Thymus (tissue), 11 donors: ENCODE results near the gene ANKS1B. TPM values are rescaled to one million over a fixed set of nuclear protein-coding genes. Genes with fewer than 3 reads are reported as not detected.

Experiments
- DNase-seq, 9 donors: peaks; one replicate each; pipeline ENCODE4 v3.0.0-alpha.2; 2013; ENCODE audit warnings: low spot score in 9 of 9, low read depth in 6 of 9, missing footprints in 1 of 9
- H3K27ac ChIP-seq, 2 donors: one replicate each; pipeline ENCODE4 v1.5.1; 2013; ENCODE audit warnings: control low read depth in 1 of 2, low read depth in 1 of 2, low read length in 1 of 2, mild to moderate bottlenecking in 1 of 2, moderate library complexity in 1 of 2
- H3K27me3 ChIP-seq, 2 donors: one replicate each; pipeline ENCODE4 v1.5.1; 2013; ENCODE audit warnings: low read length in 1 of 2; ENCODE audit not compliant: control insufficient read depth in 2 of 2, insufficient read depth in 1 of 2
- H3K36me3 ChIP-seq, 2 donors: one replicate each; pipeline ENCODE4 v1.5.1; 2013; ENCODE audit warnings: low read length in 1 of 2, mild to moderate bottlenecking in 1 of 2, moderate library complexity in 1 of 2; ENCODE audit not compliant: control insufficient read depth in 2 of 2, insufficient read depth in 2 of 2
- H3K4me1 ChIP-seq, 2 donors: one replicate each; pipeline ENCODE4 v1.5.1; 2013; ENCODE audit warnings: low read length in 2 of 2; ENCODE audit not compliant: control insufficient read depth in 2 of 2, insufficient read depth in 2 of 2
- H3K4me3 ChIP-seq, 2 donors: one replicate each; pipeline ENCODE4 v1.5.1; 2013; ENCODE audit warnings: low read length in 2 of 2, control low read depth in 1 of 2, mild to moderate bottlenecking in 1 of 2
- H3K9me3 ChIP-seq, 2 donors: one replicate each; pipeline ENCODE4 v1.5.1; 2013; ENCODE audit warnings: low read length in 1 of 2, mild to moderate bottlenecking in 1 of 2; ENCODE audit not compliant: control insufficient read depth in 2 of 2, insufficient read depth in 1 of 2
- WGBS: extraction: QIAGEN DNeasy Blood & Tissue Kit; methylation state at CpG from one replicate; pipeline ENCODE4 v1.1.7; 2013; 5-methylcytosine and 5-hydroxymethylcytosine counted together
- polyA plus RNA-seq: library from polyadenylated mRNA; stranded (reverse); fragments of 200-250 nt; gene quantifications from one replicate; pipeline ENCODE4 v1.2.3, GENCODE V29; 2013
- total RNA-seq: library from RNA; stranded (reverse); fragments of 120-200 nt; gene quantifications from one replicate; pipeline ENCODE4 v1.2.4, GENCODE V29; 2013
- donor health status: healthy.

ANKS1B gene
- total and polyA plus RNA-seq, 2 donors: 3.5 to 4.9 TPM

DNA sequence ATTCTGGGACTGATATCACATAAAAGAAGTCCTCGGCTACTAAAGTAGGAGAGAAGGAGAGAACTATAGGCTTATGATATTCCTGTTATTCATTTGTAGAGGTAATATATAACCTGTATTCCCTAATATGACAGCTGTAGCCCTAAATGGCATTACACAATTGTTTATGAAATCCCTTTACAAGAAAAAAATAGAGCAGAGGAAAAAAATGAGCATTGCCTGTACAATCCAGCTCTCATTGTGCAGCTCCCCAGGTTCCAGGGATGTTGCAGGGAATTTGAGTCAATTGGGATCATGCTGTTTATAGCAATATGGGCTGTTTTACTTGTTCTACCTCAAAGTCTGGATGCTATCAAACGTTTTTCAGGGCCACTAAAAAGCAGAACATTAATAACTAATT is 1166.5 kb downstream of the ANKS1B start:
- H3K4me1 ChIP-seq: no peaks in the 10 kb centered on the region
- H3K4me3 ChIP-seq: no peak overlapping the region
- H3K9me3 ChIP-seq: no peaks in the 10 kb centered on the region
- 53% methylated on average over 2 of the region's 2 CpGs for WGBS
- no peaks in the 10 kb centered on the region for H3K27me3 ChIP-seq
- no peak overlapping the region for H3K27ac ChIP-seq
- no peaks in the 10 kb centered on the region for H3K36me3 ChIP-seq
- no peak for DNase-seq

DNA sequence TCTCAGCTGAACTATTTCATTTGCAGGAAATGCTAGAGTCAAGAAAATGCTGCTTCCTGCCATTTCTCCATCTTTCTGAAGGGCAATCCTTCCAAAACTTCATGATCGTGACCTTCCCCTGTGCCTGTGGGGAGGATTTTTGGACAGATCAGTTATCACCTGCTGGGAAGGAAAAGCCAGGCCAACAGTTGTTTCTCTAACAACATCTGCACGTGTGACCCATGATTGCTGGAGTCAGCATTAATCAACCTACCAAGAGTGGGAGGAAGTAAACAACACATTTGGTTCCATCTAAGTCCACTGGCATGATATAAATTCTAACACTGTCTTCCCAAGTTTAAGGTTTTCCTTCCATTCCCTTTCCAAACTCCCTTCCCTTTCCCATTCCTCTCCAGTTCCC is 1167.0 kb downstream of the ANKS1B start:
- Histone ChIP-seq H3K4me3 (no peak overlapping the region), H3K27me3 (no peaks in the 10 kb centered on the region), H3K4me1 (no peaks in the 10 kb centered on the region), H3K36me3 (no peaks in the 10 kb centered on the region), H3K9me3 (no peaks in the 10 kb centered on the region), H3K27ac (no peak overlapping the region)
- DNase-seq: no peak
- WGBS: 52% methylated on average over 2 of the region's 2 CpGs

DNA sequence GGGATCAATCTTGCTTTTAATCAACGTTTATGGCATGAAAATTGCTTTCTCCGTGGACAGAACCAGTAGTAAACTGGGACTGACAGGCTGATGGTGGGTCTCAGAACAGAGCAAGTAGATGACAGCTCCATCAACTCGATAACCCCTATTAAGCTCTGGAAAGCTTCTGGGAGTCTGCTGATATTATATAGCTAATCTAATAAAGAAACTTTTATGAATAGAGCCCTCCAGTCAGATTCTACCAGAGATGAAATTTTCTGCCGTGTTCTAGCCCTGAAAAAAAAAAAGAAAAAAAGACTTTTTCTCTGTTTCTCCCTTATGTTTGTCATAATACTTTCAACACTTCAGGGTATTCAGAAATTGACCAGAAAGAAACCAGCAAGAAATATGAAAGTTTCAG is 1168.0 kb downstream of the ANKS1B start:
- Histone ChIP-seq H3K27me3 (no peaks in the 10 kb centered on the region), H3K4me1 (no peaks in the 10 kb centered on the region), H3K4me3 (no peak overlapping the region), H3K36me3 (no peaks in the 10 kb centered on the region), H3K27ac (no peak overlapping the region), H3K9me3 (no peaks in the 10 kb centered on the region)
- 89% methylated on average over 4 of the region's 4 CpGs for WGBS
- DNase-seq: no peak

DNA sequence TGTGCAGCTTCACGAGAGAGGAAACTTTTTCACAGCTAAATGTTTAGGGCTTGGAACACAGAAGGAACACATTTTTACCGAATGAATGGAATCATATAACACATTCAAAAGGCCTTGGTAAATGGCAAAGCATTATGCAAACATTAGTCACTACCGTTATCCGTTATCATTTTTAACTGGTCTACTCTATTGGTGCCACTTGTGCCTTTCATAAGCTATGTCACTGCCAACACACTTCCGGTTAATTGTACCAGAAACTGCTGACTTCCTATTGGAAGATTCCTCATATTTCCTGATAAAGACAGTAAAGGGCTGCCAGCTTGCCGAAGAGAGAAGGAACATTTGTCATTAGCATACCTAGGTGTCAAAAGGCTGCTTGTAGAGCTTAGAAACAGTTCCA is 1170.5 kb downstream of the ANKS1B start:
- Histone ChIP-seq H3K27ac (no peak overlapping the region), H3K4me1 (no peaks in the 10 kb centered on the region), H3K27me3 (no peaks in the 10 kb centered on the region), H3K9me3 (no peaks in the 10 kb centered on the region), H3K4me3 (no peak overlapping the region), H3K36me3 (no peaks in the 10 kb centered on the region)
- 89% methylated on average over 6 of the region's 6 CpGs for WGBS
- DNase-seq: no peak

DNA sequence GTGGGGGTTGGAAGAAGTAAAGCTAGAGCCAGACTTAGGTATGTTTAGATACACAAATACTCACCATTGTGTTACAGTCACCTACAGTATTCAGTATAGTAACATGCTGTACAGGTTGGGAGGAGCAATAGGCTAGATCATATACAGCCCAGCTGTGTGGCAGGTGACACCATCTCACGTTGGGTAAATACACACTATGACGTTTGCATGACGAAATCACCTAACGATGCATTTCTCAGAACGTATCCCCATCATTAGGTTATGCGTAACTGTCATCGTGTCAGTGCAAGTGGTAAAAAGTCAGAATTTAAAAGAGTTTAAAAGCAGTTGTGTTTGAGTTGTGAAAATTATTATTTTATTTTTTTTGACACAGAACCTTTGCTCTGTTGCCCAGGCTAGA is 1172.5 kb downstream of the ANKS1B start:
- Histone ChIP-seq H3K9me3 (no peaks in the 10 kb centered on the region), H3K4me1 (no peaks in the 10 kb centered on the region), H3K4me3 (no peak overlapping the region), H3K27ac (no peak overlapping the region), H3K36me3 (no peaks in the 10 kb centered on the region), H3K27me3 (no peaks in the 10 kb centered on the region)
- 93% methylated on average over 7 of the region's 7 CpGs for WGBS
- DNase-seq: no peak

DNA sequence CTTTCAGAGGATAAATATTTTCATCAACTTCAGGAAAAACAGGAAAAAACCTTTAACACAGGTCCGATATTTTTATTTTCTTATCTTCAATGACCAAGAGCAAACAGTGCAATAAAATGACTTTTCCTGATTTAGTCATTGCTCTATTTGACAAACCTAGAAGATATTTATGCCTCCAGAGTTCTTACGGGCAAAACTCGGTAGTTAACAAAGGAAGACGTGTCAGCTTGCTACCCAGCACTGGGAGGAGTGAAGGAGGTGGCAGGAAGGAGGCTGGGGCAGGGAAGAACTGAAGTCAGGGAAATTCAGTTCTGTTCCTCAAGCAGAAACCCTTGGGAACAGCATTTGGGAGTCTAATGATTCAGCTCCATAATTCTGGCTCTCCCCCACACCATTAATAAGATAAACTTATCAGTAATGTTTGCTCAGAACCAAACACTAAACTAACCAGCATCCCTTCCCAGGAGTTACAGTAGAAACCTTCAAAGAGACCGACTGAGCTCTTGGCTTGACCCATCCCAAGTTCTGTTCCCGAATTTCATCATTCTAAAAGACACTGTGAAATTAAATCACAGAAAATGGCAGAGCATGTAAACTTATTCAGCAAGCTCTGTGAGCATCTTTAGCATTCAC is 1176.4 kb downstream of the ANKS1B start:
- Histone ChIP-seq H3K4me1 (no peaks in the 10 kb centered on the region), H3K4me3 (no peak overlapping the region), H3K9me3 (no peaks in the 10 kb centered on the region), H3K36me3 (no peaks in the 10 kb centered on the region), H3K27ac (no peak overlapping the region), H3K27me3 (no peaks in the 10 kb centered on the region)
- DNase-seq: no peak
- WGBS: 53% methylated on average over 6 of the region's 6 CpGs

DNA sequence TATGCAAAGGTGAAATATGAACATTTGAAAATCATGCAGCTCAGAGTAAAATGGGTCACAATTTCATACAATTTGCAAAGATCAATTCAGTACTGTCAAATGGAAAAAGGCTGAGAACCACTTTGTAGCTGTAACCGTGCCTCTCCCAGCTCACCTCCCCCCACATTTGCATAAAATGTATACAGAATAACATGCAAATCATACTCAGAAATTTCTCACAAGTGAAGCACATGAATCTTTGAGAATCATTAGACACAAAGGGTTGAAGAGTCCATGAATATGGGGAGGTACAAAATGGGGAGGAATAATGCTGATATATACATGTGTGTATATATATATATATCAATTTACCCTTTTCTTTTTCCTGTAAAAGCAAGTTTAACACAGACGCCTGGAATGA is 1177.5 kb downstream of the ANKS1B start:
- H3K9me3 ChIP-seq: no peaks in the 10 kb centered on the region
- H3K36me3 ChIP-seq: no peaks in the 10 kb centered on the region

DNA sequence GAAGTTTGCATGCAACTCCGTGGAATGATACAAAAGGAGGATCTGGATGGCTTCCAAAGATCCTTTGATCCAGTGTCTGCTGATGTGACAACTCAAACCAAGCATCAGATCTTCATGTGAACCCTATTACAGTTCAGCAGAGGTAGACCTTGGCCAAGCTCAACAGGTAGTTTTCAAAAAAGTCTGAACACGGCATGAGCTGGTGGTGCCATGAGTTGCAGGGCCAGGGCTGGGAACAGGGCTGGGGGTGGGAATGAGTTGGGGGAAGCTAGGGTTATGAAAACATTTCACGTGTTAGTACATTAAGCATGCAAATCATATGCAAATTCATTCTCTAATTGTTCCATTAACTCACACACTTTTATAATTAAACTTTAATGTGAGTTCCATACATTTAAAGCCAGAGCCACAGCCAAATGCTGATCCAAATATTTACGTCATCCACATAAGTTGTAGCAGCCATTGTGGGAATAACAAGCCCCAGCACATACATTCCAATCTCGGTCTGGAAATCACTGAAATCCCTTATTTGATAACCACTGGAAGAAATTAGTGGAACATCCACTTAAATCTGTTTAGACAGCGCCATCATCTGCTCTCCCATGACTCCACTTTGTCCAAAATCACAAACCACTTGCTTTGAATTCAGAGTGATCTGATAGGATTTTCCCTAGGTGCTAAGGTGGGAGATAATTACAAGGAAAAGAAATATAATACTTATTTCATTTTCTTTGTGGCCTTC is 1181.1 kb downstream of the ANKS1B start:
- Histone ChIP-seq H3K4me1 (no peaks in the 10 kb centered on the region), H3K27ac (no peak overlapping the region), H3K9me3 (no peaks in the 10 kb centered on the region), H3K27me3 (no peaks in the 10 kb centered on the region), H3K36me3 (no peaks in the 10 kb centered on the region), H3K4me3 (no peak overlapping the region)
- 88% methylated on average over 6 of the region's 6 CpGs for WGBS
- DNase-seq: no peak

More for the DNA sequence above, 1177.5 kb downstream of the ANKS1B start:
- Histone ChIP-seq H3K27ac (no peak overlapping the region), H3K4me1 (no peaks in the 10 kb centered on the region), H3K27me3 (no peaks in the 10 kb centered on the region), H3K4me3 (no peak overlapping the region)
- no peak for DNase-seq
- WGBS: 77% methylated on average over 2 of the region's 2 CpGs

DNA sequence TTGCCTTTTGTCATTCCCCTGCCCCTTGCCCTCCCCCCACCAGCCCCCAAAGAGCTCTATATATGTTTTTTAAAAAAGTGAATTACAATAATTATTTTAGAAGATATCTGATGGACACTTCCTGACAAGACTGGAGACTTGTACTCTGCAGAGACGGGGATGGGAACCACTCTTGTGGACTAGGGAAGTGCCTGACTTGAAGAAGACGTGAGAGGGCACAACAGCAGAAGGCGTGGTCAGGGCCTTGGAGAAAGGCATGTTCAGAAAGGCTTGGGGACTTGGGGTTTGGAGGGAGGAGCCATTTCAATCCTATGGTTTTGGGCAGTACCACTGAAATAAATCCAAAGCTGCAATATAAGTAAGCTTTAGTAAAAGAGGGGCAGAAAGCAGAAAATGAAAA is 1184.9 kb downstream of the ANKS1B start:
- Histone ChIP-seq H3K27me3 (no peaks in the 10 kb centered on the region), H3K9me3 (no peaks in the 10 kb centered on the region), H3K27ac (no peak overlapping the region), H3K4me3 (no peak overlapping the region), H3K4me1 (no peaks in the 10 kb centered on the region), H3K36me3 (no peaks in the 10 kb centered on the region)
- no peak for DNase-seq
- WGBS: 72% methylated on average over 3 of the region's 3 CpGs
